Loucy (cell line): ENCODE results near the gene ANO8.

ENCODE experiments used
- EZH2phosphoT487 ChIP-seq: fragments of 200-600 bp; IDR thresholded peaks from 2 replicates; pipeline ENCODE4 v1.6.1; 2018; ENCODE audit warnings: antibody characterized with exemption, mild to moderate bottlenecking, moderate library complexity, borderline replicate concordance
- TF ChIP-seq, protein P1 (sequence below): fragments of 200-600 bp; sonication (generic); conservative IDR thresholded peaks from 2 replicates; pipeline ENCODE4 v1.5.1; 2014; ENCODE audit warnings: mild to moderate bottlenecking, antibody characterized with exemption, low read length

DNA sequence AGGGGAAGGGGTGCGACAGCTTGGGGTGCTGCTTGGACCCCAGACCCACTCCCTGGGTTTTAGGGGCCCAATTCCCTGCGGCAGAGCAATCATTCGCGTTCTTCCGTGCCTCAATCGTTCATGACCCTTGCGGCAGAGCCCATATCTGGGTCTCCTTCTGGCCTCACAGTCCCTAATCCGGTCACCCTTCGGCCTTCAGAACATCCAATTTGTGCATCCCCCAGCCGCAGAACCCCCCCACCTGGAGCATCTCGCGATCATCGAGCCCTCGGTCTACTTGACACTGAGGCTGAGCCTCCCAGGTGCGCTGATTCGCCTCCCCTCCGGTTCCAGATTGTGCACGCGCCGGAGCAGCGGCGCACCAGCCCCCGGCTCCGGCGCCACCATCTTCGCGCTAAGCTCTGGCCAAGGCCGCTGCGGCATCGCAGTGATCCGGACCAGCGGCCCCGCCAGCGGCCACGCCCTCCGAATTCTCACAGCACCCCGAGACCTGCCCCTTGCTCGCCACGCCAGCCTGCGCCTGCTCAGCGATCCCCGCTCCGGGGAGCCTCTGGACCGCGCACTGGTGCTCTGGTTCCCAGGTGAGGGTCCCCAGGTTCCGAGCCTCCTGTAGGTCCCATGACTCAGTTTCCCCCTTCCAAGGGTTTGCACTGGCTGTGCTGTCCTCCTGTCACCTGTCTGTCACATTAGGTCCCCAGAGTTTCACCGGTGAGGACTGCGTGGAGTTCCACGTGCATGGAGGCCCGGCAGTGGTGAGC, 3.2 kb upstream of the ANO8 start:
- TF ChIP-seq, protein P1, sequence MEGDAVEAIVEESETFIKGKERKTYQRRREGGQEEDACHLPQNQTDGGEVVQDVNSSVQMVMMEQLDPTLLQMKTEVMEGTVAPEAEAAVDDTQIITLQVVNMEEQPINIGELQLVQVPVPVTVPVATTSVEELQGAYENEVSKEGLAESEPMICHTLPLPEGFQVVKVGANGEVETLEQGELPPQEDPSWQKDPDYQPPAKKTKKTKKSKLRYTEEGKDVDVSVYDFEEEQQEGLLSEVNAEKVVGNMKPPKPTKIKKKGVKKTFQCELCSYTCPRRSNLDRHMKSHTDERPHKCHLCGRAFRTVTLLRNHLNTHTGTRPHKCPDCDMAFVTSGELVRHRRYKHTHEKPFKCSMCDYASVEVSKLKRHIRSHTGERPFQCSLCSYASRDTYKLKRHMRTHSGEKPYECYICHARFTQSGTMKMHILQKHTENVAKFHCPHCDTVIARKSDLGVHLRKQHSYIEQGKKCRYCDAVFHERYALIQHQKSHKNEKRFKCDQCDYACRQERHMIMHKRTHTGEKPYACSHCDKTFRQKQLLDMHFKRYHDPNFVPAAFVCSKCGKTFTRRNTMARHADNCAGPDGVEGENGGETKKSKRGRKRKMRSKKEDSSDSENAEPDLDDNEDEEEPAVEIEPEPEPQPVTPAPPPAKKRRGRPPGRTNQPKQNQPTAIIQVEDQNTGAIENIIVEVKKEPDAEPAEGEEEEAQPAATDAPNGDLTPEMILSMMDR, result no peak
- no peak for TF ChIP-seq EZH2phosphoT487
